GM12874 (cell line): ENCODE results near the gene FTL.

Source experiments
- CTCF ChIP-seq: IDR thresholded peaks from 2 replicates; pipeline ENCODE4 v1.5.1; 2011; ENCODE audit warnings: low read depth, mild to moderate bottlenecking, control low read depth, low read length, moderate library complexity; ENCODE audit not compliant: insufficient read depth

FTL gene

GRCh38 chr19:48958006-48958405, 7.1 kb upstream of the FTL start:
- TF ChIP-seq CTCF = no peak

GRCh38 chr19:48959341-48960239, 5.5 kb upstream of the FTL start:
- TF ChIP-seq CTCF = no peak

- no peak for TF ChIP-seq CTCF
Measured at GRCh38 chr19:48961051-48961649, 4.0 kb upstream of the FTL start.

GRCh38 chr19:48961673-48962028, 3.5 kb upstream of the FTL start:
- TF ChIP-seq CTCF = no peak

- no peak for TF ChIP-seq CTCF
Measured at GRCh38 chr19:48962029-48962848, 2.9 kb upstream of the FTL start.

GRCh38 chr19:48962849-48963165, 2.3 kb upstream of the FTL start:
- TF ChIP-seq CTCF = no peak
